PC-3 (cell line): Measurements from ENCODE around the gene ADCY3. TPM values are rescaled to one million over a fixed set of nuclear protein-coding genes. Genes with fewer than 3 reads are reported as not detected.

Experiments
- ATAC-seq: fragments of 200-7000 bp; cut with Tn5 transposase; 2 replicates; pipeline ENCODE4 v1.9.1; 2020; ENCODE audit warnings: mild to moderate bottlenecking, moderate library complexity
- BruUV-seq: library from RNA; stranded (reverse); fragments of 400-500 nt; replicated peaks from 2 replicates; lab custom pipeline; 2021; lab: Mats Ljungman, UMichigan
- CTCF ChIA-PET: fragments of 300-600 bp; sonication (Branson Sonifier 250); formaldehyde crosslinking; loops from one replicate; lab custom pipeline; 2022; ENCODE audit warnings: antibody characterized with exemption; lab: Charles Lee
- POLR2A ChIA-PET: fragments of 300-600 bp; sonication (Branson Sonifier 250); formaldehyde crosslinking; loops from one replicate; lab custom pipeline; 2022; ENCODE audit warnings: antibody characterized with exemption; ENCODE audit not compliant: unreplicated experiment; lab: Charles Lee
- DNase-seq: peaks from one replicate; pipeline ENCODE4 v3.0.0-alpha.2; 2015
- H2AFZ ChIP-seq: fragments of 300-600 bp; sonication (generic); 2 replicates; pipeline ENCODE4 v1.6.0; 2016; ENCODE audit warnings: antibody characterized with exemption, low read length
- H3F3A ChIP-seq: fragments of 300-600 bp; sonication (generic); one replicate; pipeline ENCODE4 v1.6.0; 2017; ENCODE audit warnings: antibody characterized with exemption, low read length, control low read depth, mild to moderate bottlenecking; ENCODE audit not compliant: unreplicated experiment
- H3K27ac ChIP-seq: fragments of 300-600 bp; sonication (generic); 2 replicates; pipeline ENCODE4 v1.5.1; 2016; ENCODE audit warnings: mild to moderate bottlenecking, low read length
- H3K27me3 ChIP-seq: fragments of 300-600 bp; sonication (generic); 2 replicates; pipeline ENCODE4 v1.6.1; 2016; ENCODE audit warnings: low read length, mixed read lengths
- H3K36me3 ChIP-seq: fragments of 300-600 bp; sonication (generic); 2 replicates; pipeline ENCODE4 v1.6.1; 2016; ENCODE audit warnings: low read depth, mixed run types, low read length, mixed read lengths
- H3K4me1 ChIP-seq: fragments of 300-600 bp; sonication (generic); 2 replicates; pipeline ENCODE4 v1.5.1; 2016; ENCODE audit warnings: low read length; ENCODE audit not compliant: insufficient read depth
- H3K4me2 ChIP-seq: fragments of 300-600 bp; sonication (generic); 2 replicates; pipeline ENCODE4 v1.6.0; 2016; ENCODE audit warnings: low read length
- H3K4me3 ChIP-seq: fragments of 300-600 bp; sonication (generic); 2 replicates; pipeline ENCODE4 v1.5.1; 2016; ENCODE audit warnings: mild to moderate bottlenecking, low read length, mixed read lengths
- H3K79me2 ChIP-seq: fragments of 300-600 bp; sonication (generic); 2 replicates; pipeline ENCODE4 v1.6.1; 2017; ENCODE audit warnings: low read length, mixed read lengths
- H3K9ac ChIP-seq: fragments of 300-600 bp; sonication (generic); 2 replicates; pipeline ENCODE4 v1.6.0; 2016; ENCODE audit warnings: mild to moderate bottlenecking, low read length
- H3K9me2 ChIP-seq: fragments of 300-600 bp; sonication (generic); replicated peaks from 2 replicates; pipeline ENCODE4 v1.6.1; 2016; ENCODE audit warnings: mixed run types, low read length, mixed read lengths
- H3K9me3 ChIP-seq: fragments of 300-600 bp; sonication (generic); 2 replicates; pipeline ENCODE4 v1.6.1; 2016; ENCODE audit warnings: low read length, mixed read lengths
- H4K20me1 ChIP-seq: fragments of 300-600 bp; sonication (generic); 2 replicates; pipeline ENCODE4 v1.6.1; 2016; ENCODE audit warnings: low read length, mixed read lengths
- CTCF ChIP-seq: fragments of 300-600 bp; sonication (generic); conservative IDR thresholded peaks from 2 replicates; pipeline ENCODE4 v1.5.1; 2017; ENCODE audit warnings: antibody characterized with exemption, low read depth, mild to moderate bottlenecking, low read length
- EZH2 ChIP-seq: fragments of 300-600 bp; sonication (generic); IDR thresholded peaks from one replicate; pipeline ENCODE4 v1.6.1; 2017; ENCODE audit warnings: antibody characterized with exemption, mild to moderate bottlenecking, low read length; ENCODE audit not compliant: unreplicated experiment
- EZH2phosphoT487 ChIP-seq: fragments of 300-600 bp; sonication (generic); IDR thresholded peaks from 2 replicates; pipeline ENCODE4 v1.6.1; 2018; ENCODE audit warnings: mild to moderate bottlenecking, antibody characterized with exemption, low read length, borderline replicate concordance
- intact Hi-C: fragments of 100-400 bp; cut with micrococcal nuclease; formaldehyde crosslinking; loops from 2 replicates; pipeline ENCODE4 v1.9.0; 2023
- total RNA-seq: library from RNA; depleted of rRNA; stranded (reverse); fragments of >200 nt; gene quantifications from 2 replicates; pipeline ENCODE4 v1.2.3, GENCODE V29; 2014

The ADCY3 gene
- total RNA-seq, 1 experiment from 2014 or later: 52.0 TPM

GRCh38 chr2:24827321-24828237, 92.5 kb downstream of the ADCY3 start:
- Histone ChIP-seq H3K9me2 (no peaks in the 10 kb centered on the region), H3K36me3 (peaks cover 11% of the 10 kb centered on the region), H3K4me2 (0 out of 2 replicates have a peak overlapping the region, but pooled peaks have one; percentile 7), H3K27me3 (no peaks in the 10 kb centered on the region), H2AFZ (no peak overlapping the region), H3K79me2 (no peaks in the 10 kb centered on the region), H4K20me1 (no peaks in the 10 kb centered on the region), H3K4me3 (no peak overlapping the region), H3K9ac (peak overlapping the region; percentile 3; the same call in 1 of the 2 replicates), H3K9me3 (no peaks in the 10 kb centered on the region), H3K27ac (peak overlapping the region; percentile 88), H3K4me1 (peaks cover 22% of the 10 kb centered on the region), H3F3A (no peaks in the 10 kb centered on the region)
- POLR2A ChIA-PET: interaction anchor here (0.5 kb wide), 1 partner anchor 304 kb away, joined by 5 read pairs; no protein-coding TSS in a partner anchor
- CTCF ChIA-PET: interaction anchor here (1.0 to 3.1 kb wide), 5 partner anchors 35 to 418 kb away, joined by 3 to 23 read pairs (median 5); partner anchors contain the start of genes CENPO and PTRHD1
- DNase-seq (peak; percentile 89), ATAC-seq (peak; percentile 88)
- intact Hi-C loops: loop anchor here (1.0 to 2.0 kb wide), 3 partner anchors 35 to 417 kb away; partner anchors contain the start of gene NCOA1
- BruUV-seq: no TSS peak
- TF ChIP-seq EZH2phosphoT487 (no peak), EZH2 (no peak), CTCF (peak; percentile 95)

- ChIA-PET POLR2A (interaction anchor here (0.6 kb wide), 1 partner anchor 33 kb away, joined by 4 read pairs; the partner anchor contains the start of gene CENPO), CTCF (interaction anchor here (1.3 to 3.1 kb wide), 3 partner anchors 35 to 303 kb away, joined by 3 to 23 read pairs (median 5); partner anchors contain the start of genes CENPO and PTRHD1)
- Histone ChIP-seq H3K4me3 (no peak overlapping the region), H3K9me2 (no peaks in the 10 kb centered on the region), H3K27ac (peak overlapping the region; percentile 88), H3K4me2 (peak overlapping the region; percentile 67), H3K9ac (peak overlapping the region; percentile 3; the same call in 1 of the 2 replicates), H3K4me1 (peaks cover 22% of the 10 kb centered on the region), H3K9me3 (no peaks in the 10 kb centered on the region), H2AFZ (no peak overlapping the region), H3K27me3 (no peaks in the 10 kb centered on the region), H3F3A (no peaks in the 10 kb centered on the region), H3K79me2 (no peaks in the 10 kb centered on the region), H4K20me1 (no peaks in the 10 kb centered on the region), H3K36me3 (peaks cover 17% of the 10 kb centered on the region)
- DNase-seq (no peak), ATAC-seq (peak; percentile 13)
- intact Hi-C loops: loop anchor here (1.0 to 2.0 kb wide), 3 partner anchors 34 to 416 kb away; partner anchors contain the start of gene NCOA1
- BruUV-seq: no TSS peak
- TF ChIP-seq EZH2phosphoT487 (no peak), EZH2 (no peak), CTCF (no peak)
Observed at GRCh38 chr2:24826773-24827145, 93.3 kb downstream of the ADCY3 start.
